ENCODE data around the gene PPP2R3C. TPM values are rescaled to one million over a fixed set of nuclear protein-coding genes. Genes with fewer than 3 reads are reported as not detected.

Gene PPP2R3C
- total RNA-seq, 1 experiment from 2014 or later, result 15.2 TPM

GRCh38 chr14:35121026-35121886, 534 bp downstream of the PPP2R3C start:
- Histone ChIP-seq H3K9me3 (ENCODE audit: low read length) (no peaks in the 10 kb centered on the region), H3K27ac (ENCODE audit: low read length) (peak overlapping the region; percentile 92), H3K27me3 (ENCODE audit: low read length) (no peaks in the 10 kb centered on the region), H3K9ac (ENCODE audit: low read length) (peak overlapping the region; percentile 89), H3K9me2 (replicated peaks; ENCODE audit: low read length) (no peaks in the 10 kb centered on the region), H3K4me3 (ENCODE audit: low read length) (peak overlapping the region; percentile 83), H3K4me2 (ENCODE audit: low read length) (peak overlapping the region; percentile 88), H3K79me2 (ENCODE audit: low read length) (peaks cover 34% of the 10 kb centered on the region), H3K36me3 (ENCODE audit: low read depth, low read length) (no peaks in the 10 kb centered on the region), H2AFZ (ENCODE audit: low read length) (peak overlapping the region; percentile 97), H4K20me1 (ENCODE audit: low read length) (no peaks in the 10 kb centered on the region), H3K4me1 (ENCODE audit: insufficient read depth, low read length) (peaks cover 13% of the 10 kb centered on the region), H3F3A (ENCODE audit: low read length, unreplicated experiment) (no peaks in the 10 kb centered on the region)
- intact Hi-C loops (cut with micrococcal nuclease), result no loop called here
- ChIA-PET POLR2A (ENCODE audit: unreplicated experiment) (interaction anchor here (0.5 to 1.4 kb wide), 8 partner anchors 20 to 697 kb away, joined by 3 to 41 read pairs (median 4); partner anchors contain the start of genes FAM177A1 and PSMA6), CTCF (interaction anchor here (0.5 to 0.6 kb wide), 2 partner anchors 65 to 140 kb away, joined by 3 to 5 read pairs; no protein-coding TSS in a partner anchor)
- BruUV-seq (replicated peaks), result TSS peak; percentile 73
- ATAC-seq, result no peak
- no peak for DNase-seq
- TF ChIP-seq EZH2phosphoT487 (IDR thresholded peaks at IDR 0.05; ENCODE audit: borderline replicate concordance, low read length) (no peak), EZH2 (IDR thresholded peaks at IDR 0.05; ENCODE audit: low read length, unreplicated experiment) (no peak)
- TF ChIP-seq, protein P1, sequence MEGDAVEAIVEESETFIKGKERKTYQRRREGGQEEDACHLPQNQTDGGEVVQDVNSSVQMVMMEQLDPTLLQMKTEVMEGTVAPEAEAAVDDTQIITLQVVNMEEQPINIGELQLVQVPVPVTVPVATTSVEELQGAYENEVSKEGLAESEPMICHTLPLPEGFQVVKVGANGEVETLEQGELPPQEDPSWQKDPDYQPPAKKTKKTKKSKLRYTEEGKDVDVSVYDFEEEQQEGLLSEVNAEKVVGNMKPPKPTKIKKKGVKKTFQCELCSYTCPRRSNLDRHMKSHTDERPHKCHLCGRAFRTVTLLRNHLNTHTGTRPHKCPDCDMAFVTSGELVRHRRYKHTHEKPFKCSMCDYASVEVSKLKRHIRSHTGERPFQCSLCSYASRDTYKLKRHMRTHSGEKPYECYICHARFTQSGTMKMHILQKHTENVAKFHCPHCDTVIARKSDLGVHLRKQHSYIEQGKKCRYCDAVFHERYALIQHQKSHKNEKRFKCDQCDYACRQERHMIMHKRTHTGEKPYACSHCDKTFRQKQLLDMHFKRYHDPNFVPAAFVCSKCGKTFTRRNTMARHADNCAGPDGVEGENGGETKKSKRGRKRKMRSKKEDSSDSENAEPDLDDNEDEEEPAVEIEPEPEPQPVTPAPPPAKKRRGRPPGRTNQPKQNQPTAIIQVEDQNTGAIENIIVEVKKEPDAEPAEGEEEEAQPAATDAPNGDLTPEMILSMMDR (conservative IDR thresholded peaks at IDR 0.05; ENCODE audit: low read depth, low read length), result no peak

DNA sequence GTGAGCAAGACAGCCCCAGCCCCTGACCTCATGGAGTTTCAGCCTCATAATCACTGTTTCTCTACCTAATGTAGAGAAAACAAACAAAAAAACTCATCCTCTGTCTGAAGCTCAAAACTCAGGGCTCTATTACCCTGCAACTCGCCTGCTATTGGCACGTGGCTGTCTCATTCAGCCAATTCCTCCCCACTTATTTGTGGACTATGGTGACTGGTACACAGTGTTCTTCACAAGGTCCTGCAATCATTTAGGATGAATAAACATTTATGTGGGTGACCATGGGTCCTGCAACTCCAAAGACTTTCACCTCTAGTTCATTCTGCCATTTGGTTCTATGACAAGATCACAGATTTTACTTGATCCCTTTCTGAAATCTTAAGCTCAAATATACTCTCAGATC, 4.7 kb downstream of the PPP2R3C start:
- Histone ChIP-seq H3K9ac (ENCODE audit: low read length) (no peak overlapping the region), H3K4me3 (ENCODE audit: low read length) (no peak overlapping the region), H3K27me3 (ENCODE audit: low read length) (no peaks in the 10 kb centered on the region), H3K4me2 (ENCODE audit: low read length) (no peak overlapping the region), H4K20me1 (ENCODE audit: low read length) (no peaks in the 10 kb centered on the region), H3K4me1 (ENCODE audit: insufficient read depth, low read length) (peaks cover 6% of the 10 kb centered on the region; the same call in 1 of the 2 replicates), H3K79me2 (ENCODE audit: low read length) (peaks cover 4% of the 10 kb centered on the region; the same call in 1 of the 2 replicates), H3K27ac (ENCODE audit: low read length) (no peak overlapping the region), H2AFZ (ENCODE audit: low read length) (no peak overlapping the region), H3K9me3 (ENCODE audit: low read length) (0 out of 2 replicates have a peak, but pooled peaks cover 3% of the 10 kb centered on the region), H3K9me2 (replicated peaks; ENCODE audit: low read length) (no peaks in the 10 kb centered on the region), H3K36me3 (ENCODE audit: low read depth, low read length) (peaks cover 10% of the 10 kb centered on the region; the same call in 1 of the 2 replicates), H3F3A (ENCODE audit: low read length, unreplicated experiment) (no peaks in the 10 kb centered on the region)
- ChIA-PET CTCF (interaction anchor here (0.6 kb wide), 1 partner anchor 13 kb away, joined by 3 read pairs; no protein-coding TSS in a partner anchor), POLR2A (ENCODE audit: unreplicated experiment) (interaction anchor here (0.6 kb wide), 1 partner anchor 207 kb away, joined by 3 read pairs; no protein-coding TSS in a partner anchor)
- no peak for DNase-seq
- no peak for ATAC-seq
- intact Hi-C loops (cut with micrococcal nuclease), result no loop called here
- TF ChIP-seq, protein P1 (conservative IDR thresholded peaks at IDR 0.05; ENCODE audit: low read depth, low read length), result no peak
- TF ChIP-seq EZH2phosphoT487 (IDR thresholded peaks at IDR 0.05; ENCODE audit: borderline replicate concordance, low read length), result no peak
- TF ChIP-seq EZH2 (IDR thresholded peaks at IDR 0.05; ENCODE audit: low read length, unreplicated experiment), result no peak
- no TSS peak for BruUV-seq (replicated peaks)
